Measurements from ENCODE around the gene TARS3. TPM values are rescaled to one million over a fixed set of nuclear protein-coding genes. Genes with fewer than 3 reads are reported as not detected.

Gene TARS3
- total and polyA plus RNA-seq, 2 donors = 13.2 to 14.6 TPM

DNA sequence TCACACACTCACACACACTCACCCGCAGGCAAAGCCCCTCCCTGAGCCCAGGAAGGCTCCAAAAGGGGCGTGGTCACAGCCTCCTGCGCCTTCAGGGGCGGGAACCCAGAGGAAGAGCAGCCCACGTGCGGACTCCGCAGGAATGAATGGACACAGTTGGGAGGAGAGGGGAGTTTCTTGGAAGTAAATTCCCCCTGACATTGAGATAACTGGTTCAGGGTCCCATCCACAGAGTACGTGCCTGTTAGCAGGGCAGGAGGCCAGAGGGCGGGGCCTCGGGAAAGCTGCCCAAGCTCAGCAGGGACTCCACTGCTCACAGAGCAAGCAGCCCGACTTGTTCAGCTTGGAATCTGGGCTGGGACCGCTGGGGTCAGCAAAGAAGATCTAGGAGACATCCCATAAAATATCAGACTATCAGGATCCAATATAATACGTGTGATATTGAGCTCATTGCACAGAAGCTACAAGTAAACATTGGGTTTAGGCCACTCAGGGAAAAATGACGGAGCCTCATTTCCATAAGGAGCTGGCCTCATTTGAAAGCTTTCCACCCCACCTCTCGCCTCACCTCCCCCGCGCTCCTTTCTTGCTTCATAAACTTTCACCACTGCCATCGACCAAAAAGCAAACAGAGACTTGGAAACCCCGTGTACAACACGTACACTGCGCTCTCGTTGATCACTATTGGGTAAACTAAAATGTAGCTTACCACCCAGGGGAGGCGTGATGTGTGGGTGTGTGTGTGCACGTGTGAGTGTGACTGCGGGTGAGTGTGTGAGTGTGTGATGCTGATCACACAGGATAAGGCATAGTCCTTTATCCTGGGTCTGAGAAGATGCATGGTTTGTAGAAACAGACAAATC is 108.1 kb downstream of the TARS3 start:
- DNase-seq (ENCODE audit: low read depth in 6 of 9, low spot score in 9 of 9) = peak in 2 of 9 donors; percentile 9 to 18
- H3K36me3 ChIP-seq (ENCODE audit: control insufficient read depth in 2 of 2, insufficient read depth in 2 of 2, low read length in 1 of 2) = no peaks in the 10 kb centered on the region
- no peaks in the 10 kb centered on the region for H3K4me1 ChIP-seq (ENCODE audit: control insufficient read depth in 2 of 2, insufficient read depth in 2 of 2, low read length in 2 of 2)
- H3K27me3 ChIP-seq (ENCODE audit: control insufficient read depth in 2 of 2, insufficient read depth in 1 of 2, low read length in 1 of 2) = no peaks in the 10 kb centered on the region
- no peak overlapping the region for H3K27ac ChIP-seq (ENCODE audit: low read depth in 1 of 2, low read length in 1 of 2)
- WGBS = 84% methylated on average over 25 of the region's 25 CpGs
- no peak overlapping the region for H3K4me3 ChIP-seq (ENCODE audit: low read length in 2 of 2)
- H3K9me3 ChIP-seq (ENCODE audit: control insufficient read depth in 2 of 2, insufficient read depth in 1 of 2, low read length in 1 of 2) = peaks cover 0 to 5% of the 10 kb centered on the region in 2 donors

DNA sequence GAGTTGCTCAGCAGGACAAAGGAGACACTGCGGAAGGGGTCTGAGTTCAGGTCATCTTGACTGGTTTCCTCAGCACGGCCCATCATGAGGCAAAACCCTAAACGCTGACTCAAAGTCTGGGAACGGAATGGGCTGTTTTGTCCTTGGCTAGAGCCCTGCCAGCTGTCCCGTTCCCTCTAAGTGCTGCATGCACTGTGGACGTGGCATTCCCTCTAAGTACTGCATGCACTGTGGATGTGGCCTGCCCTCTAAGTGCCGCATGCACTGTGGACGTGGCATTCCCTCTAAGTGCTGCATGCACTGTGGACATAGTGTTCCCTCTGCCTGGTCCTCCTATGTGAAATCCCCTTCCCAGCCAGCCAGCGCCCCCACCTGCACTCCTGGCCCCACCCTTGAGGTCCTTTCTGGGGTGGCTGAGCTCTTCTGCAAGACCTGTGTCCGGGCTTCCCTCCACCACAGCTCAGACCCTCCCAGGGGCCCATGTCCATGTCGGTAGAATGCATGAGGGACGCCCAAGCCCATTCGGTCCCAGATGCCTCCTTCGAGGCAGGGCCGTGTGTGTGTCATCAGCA is 108.8 kb downstream of the TARS3 start:
- Histone ChIP-seq H3K4me1 (ENCODE audit: control insufficient read depth in 2 of 2, insufficient read depth in 2 of 2, low read length in 2 of 2) (no peaks in the 10 kb centered on the region), H3K9me3 (ENCODE audit: control insufficient read depth in 2 of 2, insufficient read depth in 1 of 2, low read length in 1 of 2) (peaks cover 0 to 5% of the 10 kb centered on the region in 2 donors), H3K27ac (ENCODE audit: low read depth in 1 of 2, low read length in 1 of 2) (no peak overlapping the region), H3K36me3 (ENCODE audit: control insufficient read depth in 2 of 2, insufficient read depth in 2 of 2, low read length in 1 of 2) (no peaks in the 10 kb centered on the region), H3K27me3 (ENCODE audit: control insufficient read depth in 2 of 2, insufficient read depth in 1 of 2, low read length in 1 of 2) (no peaks in the 10 kb centered on the region), H3K4me3 (ENCODE audit: low read length in 2 of 2) (no peak overlapping the region)
- WGBS = 86% methylated on average over 15 of the region's 15 CpGs
- DNase-seq (ENCODE audit: low read depth in 6 of 9, low spot score in 9 of 9) = no peak

DNA sequence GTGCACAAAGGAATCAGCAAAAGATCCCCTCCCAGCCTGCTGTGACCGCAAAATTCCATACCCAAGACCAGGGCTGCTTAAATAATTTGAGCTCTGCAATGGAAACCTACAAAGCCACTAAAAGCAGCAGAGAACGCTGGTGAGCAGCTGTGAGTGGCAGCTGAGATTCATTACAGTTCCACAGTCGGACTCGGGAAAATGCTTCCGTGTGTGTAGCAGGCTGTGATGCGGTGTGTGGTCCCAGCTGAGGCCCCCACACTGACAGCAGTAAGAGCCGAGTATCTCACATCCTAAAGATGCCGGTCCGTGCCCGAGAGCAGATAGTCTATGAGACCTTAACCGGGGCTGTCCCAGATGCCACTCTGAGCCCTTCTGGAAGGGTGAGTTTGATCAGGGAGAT is 109.5 kb downstream of the TARS3 start:
- 96% methylated on average over 11 of the region's 11 CpGs for WGBS
- Histone ChIP-seq H3K4me3 (ENCODE audit: low read length in 2 of 2) (no peak overlapping the region), H3K4me1 (ENCODE audit: control insufficient read depth in 2 of 2, insufficient read depth in 2 of 2, low read length in 2 of 2) (no peaks in the 10 kb centered on the region), H3K36me3 (ENCODE audit: control insufficient read depth in 2 of 2, insufficient read depth in 2 of 2, low read length in 1 of 2) (no peaks in the 10 kb centered on the region), H3K27ac (ENCODE audit: low read depth in 1 of 2, low read length in 1 of 2) (no peak overlapping the region), H3K27me3 (ENCODE audit: control insufficient read depth in 2 of 2, insufficient read depth in 1 of 2, low read length in 1 of 2) (no peaks in the 10 kb centered on the region), H3K9me3 (ENCODE audit: control insufficient read depth in 2 of 2, insufficient read depth in 1 of 2, low read length in 1 of 2) (peaks cover 0 to 5% of the 10 kb centered on the region in 2 donors)
- DNase-seq (ENCODE audit: low read depth in 6 of 9, low spot score in 9 of 9) = no peak

DNA sequence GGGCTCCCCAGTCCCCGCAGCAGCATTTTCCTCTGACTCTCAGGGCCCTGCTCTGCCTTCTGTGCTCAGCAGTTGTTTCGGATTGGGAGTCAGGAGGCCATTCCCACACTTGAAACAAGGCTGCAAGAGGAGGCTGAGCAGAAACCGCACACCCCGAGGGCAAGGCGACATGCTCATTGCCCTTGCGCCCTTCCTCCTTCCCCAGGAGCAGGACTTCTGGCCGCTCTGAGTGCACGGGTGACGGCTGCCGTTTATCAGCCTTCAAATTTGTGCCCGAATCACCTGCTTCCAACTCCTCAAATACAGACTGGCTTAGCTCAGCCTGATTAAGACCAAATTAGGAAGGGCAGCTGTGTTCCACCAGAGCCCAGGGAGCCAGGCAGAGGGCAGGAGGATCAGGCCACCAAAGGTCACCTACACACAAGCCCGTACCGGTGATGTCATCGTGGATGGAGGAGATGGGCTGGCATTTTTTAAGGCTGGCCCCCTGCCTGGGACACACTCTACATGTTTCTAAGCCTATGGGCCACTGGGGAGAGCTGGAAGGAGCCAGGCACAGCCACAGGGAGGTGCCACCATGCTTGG is 110.2 kb downstream of the TARS3 start:
- Histone ChIP-seq H3K27ac (ENCODE audit: low read depth in 1 of 2, low read length in 1 of 2) (no peak overlapping the region), H3K9me3 (ENCODE audit: control insufficient read depth in 2 of 2, insufficient read depth in 1 of 2, low read length in 1 of 2) (peaks cover 0 to 5% of the 10 kb centered on the region in 2 donors), H3K27me3 (ENCODE audit: control insufficient read depth in 2 of 2, insufficient read depth in 1 of 2, low read length in 1 of 2) (no peaks in the 10 kb centered on the region), H3K4me3 (ENCODE audit: low read length in 2 of 2) (no peak overlapping the region), H3K4me1 (ENCODE audit: control insufficient read depth in 2 of 2, insufficient read depth in 2 of 2, low read length in 2 of 2) (no peaks in the 10 kb centered on the region), H3K36me3 (ENCODE audit: control insufficient read depth in 2 of 2, insufficient read depth in 2 of 2, low read length in 1 of 2) (no peaks in the 10 kb centered on the region)
- WGBS = 97% methylated on average over 14 of the region's 14 CpGs
- DNase-seq (ENCODE audit: low read depth in 6 of 9, low spot score in 9 of 9) = no peak

DNA sequence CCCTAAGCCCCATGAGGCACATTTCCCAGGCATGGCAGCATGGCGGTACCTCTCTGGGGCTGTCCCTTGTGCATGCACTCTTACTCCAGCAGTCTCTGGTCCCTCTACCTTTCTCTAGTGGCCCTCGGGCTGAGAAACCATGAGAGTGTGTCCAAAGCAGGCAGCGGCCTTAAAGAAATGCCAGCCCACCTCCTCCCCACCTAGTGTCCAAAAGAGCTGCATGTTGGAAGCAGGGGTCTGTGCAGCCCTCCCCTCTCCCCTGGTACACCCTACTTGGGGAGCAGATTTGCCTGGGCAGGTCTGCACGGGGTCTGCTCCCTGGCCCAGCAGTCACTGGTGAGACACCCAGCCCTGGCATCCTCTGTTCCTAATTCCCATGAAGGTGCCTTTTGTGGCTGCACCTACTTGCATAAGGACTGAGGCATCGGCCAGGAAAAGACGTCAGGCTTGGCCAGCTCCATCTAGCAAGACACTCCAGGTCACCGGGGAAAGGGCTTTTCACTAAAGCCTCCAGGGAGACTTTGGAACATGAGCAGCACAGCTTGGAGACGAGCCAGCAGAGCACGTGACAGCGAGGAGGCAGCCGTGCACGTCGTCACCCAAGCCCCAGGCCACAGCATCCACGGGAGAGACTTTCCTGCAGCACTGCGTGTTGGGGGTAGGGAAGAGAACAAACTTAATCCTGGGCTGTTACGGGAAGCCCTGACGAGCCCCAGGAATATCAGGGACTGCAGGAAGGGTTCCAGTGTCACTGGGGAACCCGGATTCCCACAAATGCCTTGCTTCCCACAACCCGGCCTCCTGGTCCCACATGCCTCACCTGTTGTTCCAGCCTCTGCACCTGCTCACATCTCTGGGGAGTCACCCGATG is 110.9 kb downstream of the TARS3 start:
- WGBS = 82% methylated on average over 20 of the region's 20 CpGs
- Histone ChIP-seq H3K9me3 (ENCODE audit: control insufficient read depth in 2 of 2, insufficient read depth in 1 of 2, low read length in 1 of 2) (peaks cover 0 to 5% of the 10 kb centered on the region in 2 donors), H3K27ac (ENCODE audit: low read depth in 1 of 2, low read length in 1 of 2) (no peak overlapping the region), H3K36me3 (ENCODE audit: control insufficient read depth in 2 of 2, insufficient read depth in 2 of 2, low read length in 1 of 2) (no peaks in the 10 kb centered on the region), H3K27me3 (ENCODE audit: control insufficient read depth in 2 of 2, insufficient read depth in 1 of 2, low read length in 1 of 2) (no peaks in the 10 kb centered on the region), H3K4me3 (ENCODE audit: low read length in 2 of 2) (no peak overlapping the region), H3K4me1 (ENCODE audit: control insufficient read depth in 2 of 2, insufficient read depth in 2 of 2, low read length in 2 of 2) (no peaks in the 10 kb centered on the region)
- DNase-seq (ENCODE audit: low read depth in 6 of 9, low spot score in 9 of 9) = no peak

DNA sequence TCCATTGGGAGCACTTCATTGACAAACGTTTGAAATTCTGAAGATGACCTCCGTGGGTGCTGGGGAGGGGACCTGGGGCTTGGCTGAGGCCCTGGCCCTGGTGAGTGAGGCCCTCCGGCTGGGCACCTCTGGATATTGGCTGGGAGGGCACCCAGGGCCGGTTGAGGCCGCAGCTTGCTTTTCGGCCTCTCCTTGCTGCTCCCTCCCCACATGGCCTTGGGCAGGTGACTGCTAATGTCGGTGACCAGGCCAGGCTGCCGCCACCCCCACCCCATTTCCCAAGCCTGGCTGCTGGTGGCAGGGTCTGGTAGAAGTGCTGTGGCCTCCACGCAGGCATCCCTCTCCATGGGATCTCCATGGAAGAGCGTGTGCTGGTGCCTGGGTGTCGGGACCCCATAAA is 111.6 kb downstream of the TARS3 start:
- Histone ChIP-seq H3K4me1 (ENCODE audit: control insufficient read depth in 2 of 2, insufficient read depth in 2 of 2, low read length in 2 of 2) (no peaks in the 10 kb centered on the region), H3K4me3 (ENCODE audit: low read length in 2 of 2) (no peak overlapping the region), H3K36me3 (ENCODE audit: control insufficient read depth in 2 of 2, insufficient read depth in 2 of 2, low read length in 1 of 2) (no peaks in the 10 kb centered on the region), H3K9me3 (ENCODE audit: control insufficient read depth in 2 of 2, insufficient read depth in 1 of 2, low read length in 1 of 2) (peaks cover 0 to 5% of the 10 kb centered on the region in 2 donors), H3K27ac (ENCODE audit: low read depth in 1 of 2, low read length in 1 of 2) (no peak overlapping the region), H3K27me3 (ENCODE audit: control insufficient read depth in 2 of 2, insufficient read depth in 1 of 2, low read length in 1 of 2) (peaks cover 0 to under 1% of the 10 kb centered on the region in 2 donors)
- WGBS = 96% methylated on average over 11 of the region's 11 CpGs
- no peak for DNase-seq (ENCODE audit: low read depth in 6 of 9, low spot score in 9 of 9)

DNA sequence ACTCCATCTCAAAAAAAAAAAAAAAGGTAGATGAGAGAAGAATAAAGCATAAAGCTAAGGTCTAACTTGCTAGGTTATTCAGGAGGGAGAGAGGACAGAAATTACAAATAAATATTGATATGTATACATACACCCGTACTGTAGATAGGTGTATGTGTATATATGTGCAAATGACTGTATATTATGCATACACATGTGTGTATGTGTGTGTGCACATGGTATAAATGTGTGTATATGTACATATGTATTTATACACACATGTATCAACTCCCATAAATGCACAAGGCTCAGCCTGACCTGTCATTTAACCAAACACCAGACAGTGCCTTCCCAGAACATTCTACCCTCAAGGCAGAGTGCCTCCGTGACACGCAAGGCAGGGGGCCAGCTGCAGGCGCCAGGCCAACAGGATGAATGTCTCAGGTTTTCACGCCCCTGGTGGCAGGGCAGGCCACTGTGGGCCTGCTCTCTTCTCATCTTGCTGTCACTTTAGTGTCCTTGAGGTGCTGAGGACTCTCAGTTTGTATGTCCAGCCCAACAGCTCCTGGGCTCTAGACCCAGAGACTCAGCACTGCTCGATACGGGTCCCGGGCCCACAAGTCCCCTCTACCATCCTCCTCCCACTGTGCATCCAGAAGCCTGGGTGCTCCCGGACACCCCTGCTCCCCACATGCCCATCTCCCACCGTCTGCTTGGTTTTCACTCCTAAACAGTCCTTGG is 112.5 kb downstream of the TARS3 start:
- H3K27me3 ChIP-seq (ENCODE audit: control insufficient read depth in 2 of 2, insufficient read depth in 1 of 2, low read length in 1 of 2) = peaks cover 0 to 2% of the 10 kb centered on the region in 2 donors
- no peak for DNase-seq (ENCODE audit: low read depth in 6 of 9, low spot score in 9 of 9)
- H3K4me3 ChIP-seq (ENCODE audit: low read length in 2 of 2) = no peak overlapping the region
- WGBS = 97% methylated on average over 10 of the region's 10 CpGs
- no peaks in the 10 kb centered on the region for H3K36me3 ChIP-seq (ENCODE audit: control insufficient read depth in 2 of 2, insufficient read depth in 2 of 2, low read length in 1 of 2)
- H3K4me1 ChIP-seq (ENCODE audit: control insufficient read depth in 2 of 2, insufficient read depth in 2 of 2, low read length in 2 of 2) = no peaks in the 10 kb centered on the region
- peaks cover 0 to 5% of the 10 kb centered on the region in 2 donors for H3K9me3 ChIP-seq (ENCODE audit: control insufficient read depth in 2 of 2, insufficient read depth in 1 of 2, low read length in 1 of 2)
- no peak overlapping the region for H3K27ac ChIP-seq (ENCODE audit: low read depth in 1 of 2, low read length in 1 of 2)

DNA sequence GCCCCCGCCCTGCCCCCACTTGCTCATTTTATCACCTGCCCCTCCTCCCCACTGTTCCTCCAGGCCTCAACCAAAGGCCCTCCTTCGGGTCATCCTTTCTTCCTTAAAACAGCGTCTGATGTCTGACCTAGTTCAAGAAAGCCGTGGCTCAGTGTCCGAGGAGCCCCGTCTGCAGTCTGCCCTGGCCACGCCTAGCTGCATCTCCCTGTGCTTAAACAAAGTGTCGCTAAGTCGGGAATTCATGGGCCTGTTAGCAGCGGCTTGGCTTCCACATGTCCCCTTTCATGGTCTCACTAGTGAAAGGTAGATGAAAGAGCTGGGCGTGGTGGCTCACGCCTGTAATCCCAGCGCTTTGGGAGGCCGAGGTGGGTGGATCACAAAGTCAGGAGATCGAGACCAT is 113.3 kb downstream of the TARS3 start:
- no peak overlapping the region for H3K27ac ChIP-seq (ENCODE audit: low read depth in 1 of 2, low read length in 1 of 2)
- no peak for DNase-seq (ENCODE audit: low read depth in 6 of 9, low spot score in 9 of 9)
- WGBS = 96% methylated on average over 15 of the region's 15 CpGs
- H3K4me3 ChIP-seq (ENCODE audit: low read length in 2 of 2) = no peak overlapping the region
- no peaks in the 10 kb centered on the region for H3K36me3 ChIP-seq (ENCODE audit: control insufficient read depth in 2 of 2, insufficient read depth in 2 of 2, low read length in 1 of 2)
- H3K9me3 ChIP-seq (ENCODE audit: control insufficient read depth in 2 of 2, insufficient read depth in 1 of 2, low read length in 1 of 2) = peaks cover 0 to 5% of the 10 kb centered on the region in 2 donors
- peaks cover 0 to 2% of the 10 kb centered on the region in 2 donors for H3K27me3 ChIP-seq (ENCODE audit: control insufficient read depth in 2 of 2, insufficient read depth in 1 of 2, low read length in 1 of 2)
- H3K4me1 ChIP-seq (ENCODE audit: control insufficient read depth in 2 of 2, insufficient read depth in 2 of 2, low read length in 2 of 2) = no peaks in the 10 kb centered on the region
